Kidney (tissue), 14 donors: ENCODE measurements around the gene NEDD4L. TPM values are rescaled to one million over a fixed set of nuclear protein-coding genes. Genes with fewer than 3 reads are reported as not detected.
"Not testable (repeated sequence)": the region's sequence is repeated elsewhere in the genome, so short reads cannot be mapped to it uniquely, and the experiment has no call there.

Experiments
- DNase-seq, 5 donors: peaks; one replicate each; pipeline ENCODE4 v3.0.0-alpha.2; 2013 to 2020
- FAIRE-seq: peaks from 2 replicates; lab custom pipeline; 2012; peaks lifted over from hg19 to GRCh38; lab: Jason Lieb, UNC
- H3K27ac ChIP-seq, 2 donors: one replicate each; pipeline ENCODE4 v1.7.0; 2013; ENCODE audit warnings: low read depth in 2 of 2, low read length in 2 of 2, inconsistent platforms in 1 of 2
- H3K27me3 ChIP-seq: one replicate; pipeline ENCODE4 v1.7.1; 2013; ENCODE audit warnings: low read length, inconsistent platforms; ENCODE audit not compliant: control insufficient read depth, insufficient read depth
- H3K36me3 ChIP-seq, 3 donors: one replicate each; pipeline versions ENCODE4 v1.7.0 to v1.7.1; 2013; ENCODE audit warnings: low read length in 3 of 3, control low read depth in 1 of 3, inconsistent platforms in 1 of 3; ENCODE audit not compliant: insufficient read depth in 3 of 3, control insufficient read depth in 2 of 3
- H3K4me1 ChIP-seq, 3 donors: one replicate each; pipeline versions ENCODE4 v1.7.0 to v1.7.1; 2013; ENCODE audit warnings: low read length in 3 of 3, inconsistent platforms in 1 of 3, low read depth in 1 of 3; ENCODE audit not compliant: control insufficient read depth in 2 of 3, insufficient read depth in 2 of 3
- H3K4me3 ChIP-seq, 3 donors: one replicate each; pipeline versions ENCODE4 v1.7.0 to v1.8.1; 2013; ENCODE audit warnings: low read length in 3 of 3, control low read depth in 1 of 3, inconsistent platforms in 1 of 3
- H3K9ac ChIP-seq, 3 donors: one replicate each; pipeline versions ENCODE4 v1.7.0 to v1.7.1; 2013; ENCODE audit warnings: low read length in 3 of 3, control low read depth in 1 of 3, inconsistent platforms in 1 of 3
- H3K9me3 ChIP-seq, 3 donors: one replicate each; pipeline versions ENCODE4 v1.7.0 to v1.7.1; 2013; ENCODE audit warnings: low read length in 3 of 3, control low read depth in 1 of 3, inconsistent platforms in 1 of 3; ENCODE audit not compliant: control insufficient read depth in 2 of 3, insufficient read depth in 1 of 3
- intact Hi-C: fragments of 100-400 bp; cut with DNase I; formaldehyde crosslinking; loops from one replicate; pipeline ENCODE4 v1.11.1; 2022
- polyA plus RNA-seq: library from polyadenylated mRNA; stranded (reverse); fragments of 350-450 nt; fragmentation: Illumina TruSeq; extraction: RNeasy Lipid Tissue Mini Kit (QIAGEN cat#74804); gene quantifications from one replicate; pipeline ENCODE4 v1.2.3, GENCODE V29; 2014; ENCODE audit warnings: low read depth, low replicate concordance; ENCODE audit not compliant: insufficient read depth
- total RNA-seq: library from RNA; stranded (reverse); fragmentation: NEBNext Ultra II Directional; extraction: Animal tissue kit (Norgen Biotek cat#: 25700); gene quantifications from one replicate; pipeline ENCODE4 v1.2.1, GENCODE V29; 2021
- TF ChIP-seq, protein P1 (sequence below): IDR thresholded peaks from 3 replicates; pipeline ENCODE4 v1.5.1; 2012; ENCODE audit warnings: mild to moderate bottlenecking, moderate library complexity, borderline replicate concordance; ENCODE audit not compliant: insufficient read depth; ENCODE audit errors: extremely low read depth
- donor health status: control.
- donor health status: control.
- donor health status: control.
- donor health status: control.
- donor health status: control.
- donor health status: DM: yes; HTN: yes; CAD: no.
- donor health status: Normal renal cell carcinoma (clear cell type).

NEDD4L gene
- total and polyA plus RNA-seq, 2 donors from 2014 or later = 90.8 to 95.7 TPM

DNA sequence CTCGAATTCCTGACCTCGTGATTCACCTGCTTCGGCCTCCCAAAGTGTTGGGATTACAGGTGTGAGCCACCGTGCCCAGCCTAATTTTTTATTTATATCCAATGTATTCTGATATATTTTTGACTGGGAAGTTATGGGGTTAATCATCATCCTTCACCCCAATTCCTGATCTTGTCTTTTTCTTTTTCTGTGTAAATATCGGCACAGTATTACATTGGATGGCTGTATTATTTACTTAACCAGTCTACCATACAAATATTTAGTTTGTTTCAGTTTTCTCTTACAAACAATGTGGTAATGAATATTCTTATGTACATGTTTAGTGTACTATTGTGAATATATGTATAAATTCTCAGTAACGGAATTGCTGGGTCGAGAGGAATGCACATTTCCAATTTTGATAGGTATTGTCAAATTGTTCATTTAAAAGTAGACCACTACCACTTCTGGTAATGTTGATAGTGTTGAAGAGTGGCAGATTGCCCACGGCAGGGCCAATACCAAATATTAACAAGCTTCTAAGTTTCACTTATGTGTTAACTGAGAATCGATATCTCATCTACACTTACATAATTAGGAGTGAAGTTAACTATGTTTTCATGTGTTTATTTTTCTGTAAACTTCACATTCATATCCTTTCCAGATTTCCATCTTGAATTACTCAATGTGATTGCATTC is 388.2 kb downstream of the NEDD4L start:
- TF ChIP-seq, protein P1, sequence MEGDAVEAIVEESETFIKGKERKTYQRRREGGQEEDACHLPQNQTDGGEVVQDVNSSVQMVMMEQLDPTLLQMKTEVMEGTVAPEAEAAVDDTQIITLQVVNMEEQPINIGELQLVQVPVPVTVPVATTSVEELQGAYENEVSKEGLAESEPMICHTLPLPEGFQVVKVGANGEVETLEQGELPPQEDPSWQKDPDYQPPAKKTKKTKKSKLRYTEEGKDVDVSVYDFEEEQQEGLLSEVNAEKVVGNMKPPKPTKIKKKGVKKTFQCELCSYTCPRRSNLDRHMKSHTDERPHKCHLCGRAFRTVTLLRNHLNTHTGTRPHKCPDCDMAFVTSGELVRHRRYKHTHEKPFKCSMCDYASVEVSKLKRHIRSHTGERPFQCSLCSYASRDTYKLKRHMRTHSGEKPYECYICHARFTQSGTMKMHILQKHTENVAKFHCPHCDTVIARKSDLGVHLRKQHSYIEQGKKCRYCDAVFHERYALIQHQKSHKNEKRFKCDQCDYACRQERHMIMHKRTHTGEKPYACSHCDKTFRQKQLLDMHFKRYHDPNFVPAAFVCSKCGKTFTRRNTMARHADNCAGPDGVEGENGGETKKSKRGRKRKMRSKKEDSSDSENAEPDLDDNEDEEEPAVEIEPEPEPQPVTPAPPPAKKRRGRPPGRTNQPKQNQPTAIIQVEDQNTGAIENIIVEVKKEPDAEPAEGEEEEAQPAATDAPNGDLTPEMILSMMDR = no peak
- Histone ChIP-seq H3K9ac (no peak overlapping the region), H3K27me3 (no peaks in the 10 kb centered on the region), H3K4me1 (no peaks in the 10 kb centered on the region), H3K9me3 (no peaks in the 10 kb centered on the region), H3K27ac (no peak overlapping the region), H3K4me3 (no peak overlapping the region), H3K36me3 (no peaks in the 10 kb centered on the region)
- DNase-seq = no peak
- no peak for FAIRE-seq
- intact Hi-C loops = no loop called here

DNA sequence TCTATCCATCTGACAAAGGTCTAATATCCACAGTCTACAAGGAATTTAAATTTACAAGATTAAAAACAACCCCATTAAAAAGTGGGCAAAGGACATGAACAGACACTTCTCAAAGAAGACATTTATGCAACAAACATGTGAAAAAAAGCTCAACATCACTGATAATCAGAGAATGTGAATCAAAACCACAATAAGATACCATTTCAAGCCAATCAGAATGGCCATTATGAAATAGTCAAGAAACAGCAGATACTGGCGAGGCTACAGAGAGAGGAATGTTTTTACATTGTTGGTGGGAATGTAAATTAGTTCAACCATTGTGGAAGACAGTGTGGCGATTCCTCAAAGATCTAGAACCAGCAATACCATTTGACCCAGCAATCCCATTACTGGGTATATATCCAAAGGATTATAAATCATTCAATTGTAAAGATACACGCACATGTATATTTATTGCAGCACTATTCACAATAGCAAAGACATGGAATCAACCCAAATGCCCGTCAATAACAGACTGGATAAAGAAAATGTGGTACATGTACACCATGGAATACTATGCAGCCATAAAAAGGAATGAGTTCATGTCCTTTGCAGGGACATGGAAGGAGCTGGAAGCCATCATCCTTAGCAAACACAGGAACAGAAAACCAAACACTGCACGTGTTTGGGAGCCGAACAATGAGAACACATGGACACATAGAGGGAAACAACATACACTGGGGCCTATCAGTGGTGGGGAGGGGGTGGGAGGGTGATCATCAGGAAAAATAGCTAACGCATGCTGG is 391.4 kb downstream of the NEDD4L start:
- H3K36me3 ChIP-seq, intact Hi-C loops, H3K9ac ChIP-seq, H3K9me3 ChIP-seq, H3K4me3 ChIP-seq, DNase-seq, FAIRE-seq, H3K27ac ChIP-seq, H3K4me1 ChIP-seq, H3K27me3 ChIP-seq: not testable (repeated sequence)

DNA sequence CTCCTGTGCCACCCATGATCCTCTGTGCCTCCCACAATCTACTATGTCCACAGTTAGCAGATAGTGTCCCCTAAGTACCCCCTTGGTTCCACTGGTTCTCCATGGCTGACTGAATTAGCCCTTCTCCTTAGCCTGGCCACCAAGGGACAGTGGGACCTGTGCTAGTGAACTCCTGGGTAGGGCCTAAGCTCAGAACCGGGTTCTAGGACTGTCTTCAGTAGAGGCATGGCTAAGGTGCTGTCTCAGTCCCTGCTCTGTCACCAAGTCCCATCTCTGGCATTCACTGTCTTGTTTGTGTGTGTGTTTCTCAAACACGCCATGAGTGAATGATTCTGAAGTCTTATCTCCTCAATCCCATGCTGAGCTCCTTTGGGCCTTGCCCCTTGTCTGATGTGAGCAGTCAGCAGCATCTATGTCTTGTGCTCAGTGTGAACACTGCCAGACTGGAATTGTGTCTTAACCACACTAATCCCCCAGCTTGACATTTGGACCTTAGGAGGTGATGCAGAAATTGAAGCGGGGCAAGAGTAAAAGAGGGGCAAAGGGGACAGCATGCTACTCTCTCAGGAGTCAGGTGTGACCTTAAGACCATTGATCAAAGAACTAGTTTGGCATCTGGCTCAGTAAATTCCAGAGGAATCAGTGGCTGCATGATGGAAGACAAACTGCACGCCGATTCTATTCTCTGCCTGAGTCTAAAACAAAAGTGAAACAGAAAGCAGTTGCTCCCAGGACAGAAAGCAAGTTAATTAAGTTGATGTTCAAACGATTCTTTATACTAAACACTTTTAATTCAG is 394.3 kb downstream of the NEDD4L start:
- no peaks in the 10 kb centered on the region for H3K36me3 ChIP-seq
- H3K27me3 ChIP-seq = no peaks in the 10 kb centered on the region
- H3K9me3 ChIP-seq = no peaks in the 10 kb centered on the region
- intact Hi-C loops = no loop called here
- TF ChIP-seq, protein P1 = no peak
- H3K9ac ChIP-seq = peak overlapping the region in 1 of 3 donors; percentile 28
- H3K4me1 ChIP-seq = peaks cover 0 to 7% (median 0%) of the 10 kb centered on the region in 3 donors
- FAIRE-seq (no peak), DNase-seq (peak in 1 of 5 donors; percentile 53)
- peak overlapping the region; percentile 9 to 23 for H3K27ac ChIP-seq
- peak overlapping the region; percentile 3 to 69 (median 58) for H3K4me3 ChIP-seq
